Activated CD8-positive, alpha-beta T cell treated with anti-CD3 and anti-CD28 coated beads for 36 hours (primary cell): Measurements from ENCODE around the gene ACOT9. TPM values are rescaled to one million over a fixed set of nuclear protein-coding genes. Genes with fewer than 3 reads are reported as not detected.

Experiments used
- ATAC-seq: fragments of 200-7000 bp; cut with Tn5 transposase; one replicate; pipeline ENCODE4 v1.10.0; 2021; ENCODE audit warnings: mild to moderate bottlenecking, moderate library complexity
- CTCF ChIA-PET: fragments of 350-600 bp; sonication (Branson Sonifier 250); formaldehyde crosslinking; loops from one replicate; lab custom pipeline; 2021; ENCODE audit warnings: antibody characterized with exemption; lab: Charles Lee
- POLR2A ChIA-PET: fragments of 350-600 bp; sonication (Branson Sonifier 250); formaldehyde crosslinking; loops from one replicate; lab custom pipeline; 2021; ENCODE audit warnings: antibody characterized with exemption; lab: Charles Lee
- DNase-seq: peaks from one replicate; pipeline ENCODE4 v3.0.0-alpha.2; 2020
- H3K27ac Mint-ChIP-seq: one replicate; pipeline ENCODE4 v1.8.0; 2021; ENCODE audit warnings: mild to moderate bottlenecking, mixed read lengths
- H3K27me3 Mint-ChIP-seq: one replicate; pipeline ENCODE4 v1.8.0; 2021; ENCODE audit warnings: mixed read lengths
- H3K36me3 Mint-ChIP-seq: one replicate; pipeline ENCODE4 v1.8.0; 2021; ENCODE audit warnings: low read depth, mixed read lengths
- H3K4me1 Mint-ChIP-seq: one replicate; pipeline ENCODE4 v1.8.0; 2021; ENCODE audit warnings: low read depth, mixed read lengths
- H3K4me3 Mint-ChIP-seq: one replicate; pipeline ENCODE4 v1.8.0; 2021; ENCODE audit warnings: mild to moderate bottlenecking, moderate library complexity, mixed read lengths
- H3K9me3 Mint-ChIP-seq: one replicate; pipeline ENCODE4 v1.8.0; 2021; ENCODE audit warnings: mixed read lengths
- CTCF ChIP-seq: fragments of 200-600 bp; IDR thresholded peaks from one replicate; pipeline ENCODE4 v1.8.0; 2022; ENCODE audit warnings: antibody characterized with exemption, mild to moderate bottlenecking
- intact Hi-C: fragments of 100-400 bp; cut with micrococcal nuclease; formaldehyde crosslinking; loops from one replicate; pipeline ENCODE4 v1.10.0; 2022
- total RNA-seq, 2 experiments: library from RNA; stranded (reverse); gene quantifications; one replicate each; pipeline ENCODE4 v1.2.3, GENCODE V29; 2021

Gene ACOT9
- total RNA-seq, 2 experiments from 2014 or later, result 28.1 to 28.3 TPM

GRCh38 chrX:23783589-23784469 is 40.8 kb upstream of the ACOT9 start:
- no peaks in the 10 kb centered on the region for H3K9me3 Mint-ChIP-seq
- ChIA-PET POLR2A (interaction anchor here (0.6 to 2.2 kb wide), 12 partner anchors 11 to 271 kb away, joined by 3 to 8 read pairs (median 4); partner anchors contain the start of genes ACOT9, APOO, CXorf58 and EIF2S3), CTCF (interaction anchor here (0.7 to 3.3 kb wide), 11 partner anchors 10 to 271 kb away, joined by 3 to 40 read pairs (median 4); partner anchors contain the start of genes ACOT9, APOO, CXorf58 and EIF2S3)
- peak overlapping the region; percentile 97 for H3K27ac Mint-ChIP-seq
- ATAC-seq (no peak), DNase-seq (no peak)
- peaks cover 37% of the 10 kb centered on the region for H3K4me1 Mint-ChIP-seq
- H3K36me3 Mint-ChIP-seq, result peaks cover 30% of the 10 kb centered on the region
- intact Hi-C loops, result loop anchor here (2.0 to 5.0 kb wide), 2 partner anchors 119 to 268 kb away; partner anchors contain the start of gene EIF2S3
- peak overlapping the region; percentile 88 for H3K4me3 Mint-ChIP-seq
- no peaks in the 10 kb centered on the region for H3K27me3 Mint-ChIP-seq
- TF ChIP-seq CTCF, result no peak

GRCh38 chrX:23782863-23783588 is 40.0 kb upstream of the ACOT9 start, which contains the start of gene SAT1:
Gene SAT1 (plus strand): TSS chrX:23783173. CDS start chrX:23783352, 179 bp downstream.
- Mint-ChIP-seq H3K4me3 (peak within 1 kb of the TSS; percentile 88), H3K9me3 (no peaks in the 10 kb centered on the region), H3K27ac (peak within 1 kb of the TSS; percentile 97), H3K27me3 (no peaks in the 10 kb centered on the region), H3K4me1 (peaks cover 35% of the 10 kb centered on the region), H3K36me3 (peaks cover 30% of the 10 kb centered on the region)
- DNase-seq (peak; percentile 96), ATAC-seq (peak; percentile 87)
- TF ChIP-seq CTCF, result peak; percentile 68
- ChIA-PET POLR2A (interaction anchor here (0.8 to 2.2 kb wide), 10 partner anchors 12 to 272 kb away, joined by 3 to 8 read pairs (median 4); partner anchors contain the start of genes ACOT9, APOO, CXorf58 and EIF2S3), CTCF (interaction anchor here (0.6 to 3.3 kb wide), 15 partner anchors 10 to 271 kb away, joined by 3 to 40 read pairs (median 3); partner anchors contain the start of genes ACOT9, APOO, CXorf58 and EIF2S3)
- intact Hi-C loops, result loop anchor here (2.0 to 5.0 kb wide), 2 partner anchors 120 to 269 kb away; partner anchors contain the start of gene EIF2S3

- no peak for TF ChIP-seq CTCF
- Mint-ChIP-seq H3K27ac (peak overlapping the region; percentile 97), H3K36me3 (peaks cover 30% of the 10 kb centered on the region), H3K9me3 (no peaks in the 10 kb centered on the region), H3K4me1 (peaks cover 35% of the 10 kb centered on the region), H3K4me3 (peak overlapping the region; percentile 88), H3K27me3 (no peaks in the 10 kb centered on the region)
- ChIA-PET CTCF (interaction anchor here (0.6 to 3.3 kb wide), 13 partner anchors 9 to 210 kb away, joined by 3 to 40 read pairs (median 3); partner anchors contain the start of gene ACOT9), POLR2A (interaction anchor here (0.6 to 2.2 kb wide), 11 partner anchors 13 to 272 kb away, joined by 3 to 8 read pairs (median 4); partner anchors contain the start of genes ACOT9, APOO, CXorf58 and EIF2S3)
- ATAC-seq, result no peak
- intact Hi-C loops, result loop anchor here (2.0 to 5.0 kb wide), 2 partner anchors 120 to 270 kb away; partner anchors contain the start of gene EIF2S3
- DNase-seq, result no peak
Observed at GRCh38 chrX:23782455-23782854, 39.4 kb upstream of the ACOT9 start.

- Mint-ChIP-seq H3K4me1 (peaks cover 20% of the 10 kb centered on the region), H3K36me3 (peaks cover 6% of the 10 kb centered on the region), H3K27ac (no peak overlapping the region), H3K27me3 (no peaks in the 10 kb centered on the region), H3K4me3 (no peak overlapping the region), H3K9me3 (no peaks in the 10 kb centered on the region)
- ATAC-seq, result no peak
- no peak for DNase-seq
- CTCF ChIA-PET, result no interaction called here
- no peak for TF ChIP-seq CTCF
- intact Hi-C loops, result no loop called here
- POLR2A ChIA-PET, result no interaction called here
Observed at GRCh38 chrX:23779025-23779424, 35.9 kb upstream of the ACOT9 start.
